ENCODE results near the gene SLC16A4. TPM values are rescaled to one million over a fixed set of nuclear protein-coding genes. Genes with fewer than 3 reads are reported as not detected.

Gene SLC16A4
- total and polyA plus RNA-seq, 2 of the 8 experiments (the other 6 are each of a cell fraction or from before 2014, with no cell fraction given), result 0.30 to 0.43 TPM

DNA sequence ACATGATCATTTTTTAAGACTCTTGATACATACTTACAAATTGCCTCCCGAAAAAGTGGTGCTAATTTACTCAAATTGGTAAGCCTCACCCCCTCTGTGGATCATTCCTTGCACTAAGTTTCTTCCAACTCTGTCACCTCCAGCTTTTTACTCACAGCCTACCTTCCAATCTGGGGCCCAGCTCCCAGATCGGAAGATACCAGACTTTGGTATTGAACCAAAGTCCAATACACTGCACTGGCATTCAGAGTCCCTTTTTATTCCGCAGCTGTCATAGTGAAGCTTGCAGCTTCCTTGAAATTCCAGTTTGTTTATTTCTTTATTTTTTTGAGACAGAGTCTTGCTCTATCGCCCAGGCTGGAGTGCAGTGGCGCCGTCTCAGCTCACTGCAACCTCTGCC lies 18.5 kb upstream of the SLC16A4 start:
- WGBS, 2 experiments (ENCODE audit: extremely low coverage in 1 of 2, insufficient coverage in 1 of 2, insufficient read length in 1 of 2, insufficient replicate concordance in 2 of 2, low coverage in 1 of 2, low lambda C conversion rate in 2 of 2, missing lambda C conversion rate in 1 of 2), result 95% methylated on average over 6 of the region's 6 CpGs; no CpG with 5 or more reads in 1 of the 2 experiments
- H4K91ac ChIP-seq (replicated peaks; ENCODE audit: insufficient read length, low read length), result no peak overlapping the region
- H3K4ac ChIP-seq (replicated peaks; ENCODE audit: insufficient read length, low read depth, low read length), result no peak overlapping the region
- no peak overlapping the region for H4K5ac ChIP-seq (ENCODE audit: insufficient read length, low read depth, low read length)
- DNase-seq (ENCODE audit: low read depth in 1 of 2, low spot score in 2 of 2) (no peak), FAIRE-seq (no peak)
- no peaks in the 10 kb centered on the region; the same call in 1 of the 2 replicates for H3K79me1 ChIP-seq (ENCODE audit: low read depth, low read length)
- no peak overlapping the region for H2BK20ac ChIP-seq (ENCODE audit: low read length)
- H3K23me2 ChIP-seq (ENCODE audit: low read depth, low read length), result peaks cover 3% of the 10 kb centered on the region; the same call in 1 of the 2 replicates
- no peak overlapping the region for H3K9ac ChIP-seq (replicated peaks in 1 of 4; ENCODE audit: extremely low read depth in 1 of 4, low read depth in 3 of 4, low read length in 3 of 4)
- no peak overlapping the region for H2BK15ac ChIP-seq (ENCODE audit: low read length)
- H3K18ac ChIP-seq (ENCODE audit: extremely low read depth, low read length), result no peak overlapping the region
- peaks cover 0 to 12% of the 10 kb centered on the region in 2 experiments; a peak in 2 of 4 replicates for H3K79me2 ChIP-seq (ENCODE audit: control insufficient read depth in 1 of 2, insufficient read depth in 2 of 2, low read length in 2 of 2)
- no peaks in the 10 kb centered on the region for H4K20me1 ChIP-seq (replicated peaks in 1 of 2; ENCODE audit: control insufficient read depth in 1 of 2, insufficient read depth in 2 of 2, low read length in 2 of 2)
- H2BK12ac ChIP-seq (ENCODE audit: low read depth, low read length), result no peak overlapping the region
- no peak overlapping the region for H2AFZ ChIP-seq (ENCODE audit: low read length)
- H3K14ac ChIP-seq (ENCODE audit: insufficient read length), result no peak overlapping the region
- H3K27ac ChIP-seq (ENCODE audit: low read depth, low read length), result no peak overlapping the region
- no peak overlapping the region for H3K23ac ChIP-seq (ENCODE audit: insufficient read length)
- H2BK5ac ChIP-seq (ENCODE audit: low read depth, low read length), result no peak overlapping the region
- H3K56ac ChIP-seq (replicated peaks; ENCODE audit: insufficient read length, low read depth, low read length), result no peak overlapping the region
- H2AK5ac ChIP-seq (ENCODE audit: low read depth, low read length), result no peak overlapping the region
- H4K8ac ChIP-seq (ENCODE audit: extremely low read depth, insufficient read depth, low read length), result no peak overlapping the region
- H3K9me3 ChIP-seq (ENCODE audit: insufficient read depth in 2 of 2, low read depth in 1 of 2, low read length in 1 of 2), result no peaks in the 10 kb centered on the region
- H3K4me1 ChIP-seq (replicated peaks in 1 of 4; ENCODE audit: control insufficient read depth in 3 of 4, insufficient read depth in 4 of 4, low read length in 3 of 4), result no peaks in the 10 kb centered on the region; a peak in 2 of 7 replicates
- peaks cover 0 to 6% (median 2%) of the 10 kb centered on the region in 4 experiments; a peak in 4 of 8 replicates for H3K36me3 ChIP-seq (ENCODE audit: control insufficient read depth in 2 of 4, insufficient read depth in 4 of 4, low read length in 3 of 4)
- ChIA-PET POLR2A (ENCODE audit: partially characterized antibody) (interaction anchor here (1.3 to 3.3 kb wide), 5 partner anchors 12 to 51 kb away, joined by 3 to 8 read pairs (median 5); no protein-coding TSS in a partner anchor), CTCF (ENCODE audit: partially characterized antibody) (interaction anchor here (1.3 to 22.7 kb wide), 6 partner anchors 14 to 233 kb away, joined by 3 to 828 read pairs (median 94); partner anchors contain the start of genes KCNC4 and PROK1)
- no peak overlapping the region for H3K4me2 ChIP-seq (ENCODE audit: insufficient read depth in 1 of 2, low read depth in 2 of 2, low read length in 2 of 2)
- no peak overlapping the region for H3K4me3 ChIP-seq (ENCODE audit: extremely low read depth in 1 of 4, insufficient read depth in 2 of 4, low read depth in 3 of 4, low read length in 4 of 4)
- H3K27me3 ChIP-seq (replicated peaks in 1 of 4; ENCODE audit: control insufficient read depth in 3 of 4, extremely low read depth in 1 of 4, insufficient read depth in 3 of 4, low read length in 3 of 4), result 0 out of 7 replicates have a peak, but pooled peaks cover 0 to 3% (median 0%) of the 10 kb centered on the region in 4 experiments
- H2BK120ac ChIP-seq (replicated peaks; ENCODE audit: low read depth, low read length), result no peak overlapping the region
- TF ChIP-seq TAF7 (optimal IDR thresholded peaks at IDR 0.05; ENCODE audit: borderline replicate concordance, low read depth, low read length), result no peak
- no peak for TF ChIP-seq EZH2 (IDR thresholded peaks at IDR 0.05; ENCODE audit: low read depth, low read length, severe bottlenecking)
- TF ChIP-seq ZNF274 (IDR thresholded peaks at IDR 0.05; ENCODE audit: borderline replicate concordance, extremely low read depth, low read length), result no peak
- no peak for TF ChIP-seq HDAC2 (IDR thresholded peaks at IDR 0.05; ENCODE audit: borderline replicate concordance in 1 of 2, low read depth in 2 of 2, low read length in 2 of 2)
- TF ChIP-seq CREB1 (IDR thresholded peaks at IDR 0.05), result no peak
- no peak for TF ChIP-seq KDM5A (IDR thresholded peaks at IDR 0.05; ENCODE audit: low read length)
- TF ChIP-seq, protein P1, sequence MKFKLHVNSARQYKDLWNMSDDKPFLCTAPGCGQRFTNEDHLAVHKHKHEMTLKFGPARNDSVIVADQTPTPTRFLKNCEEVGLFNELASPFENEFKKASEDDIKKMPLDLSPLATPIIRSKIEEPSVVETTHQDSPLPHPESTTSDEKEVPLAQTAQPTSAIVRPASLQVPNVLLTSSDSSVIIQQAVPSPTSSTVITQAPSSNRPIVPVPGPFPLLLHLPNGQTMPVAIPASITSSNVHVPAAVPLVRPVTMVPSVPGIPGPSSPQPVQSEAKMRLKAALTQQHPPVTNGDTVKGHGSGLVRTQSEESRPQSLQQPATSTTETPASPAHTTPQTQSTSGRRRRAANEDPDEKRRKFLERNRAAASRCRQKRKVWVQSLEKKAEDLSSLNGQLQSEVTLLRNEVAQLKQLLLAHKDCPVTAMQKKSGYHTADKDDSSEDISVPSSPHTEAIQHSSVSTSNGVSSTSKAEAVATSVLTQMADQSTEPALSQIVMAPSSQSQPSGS (IDR thresholded peaks at IDR 0.05; ENCODE audit: low read length), result no peak
- no peak for TF ChIP-seq CEBPB (IDR thresholded peaks at IDR 0.05; ENCODE audit: low read depth, low read length)
- TF ChIP-seq RBBP5 (IDR thresholded peaks at IDR 0.05; ENCODE audit: borderline replicate concordance, low read depth, low read length), result no peak
- no peak for TF ChIP-seq SP2 (IDR thresholded peaks at IDR 0.05; ENCODE audit: low read length)
- TF ChIP-seq SIN3A (conservative IDR thresholded peaks at IDR 0.05 in 1 of 2, IDR thresholded peaks at IDR 0.05 in 1 of 2; ENCODE audit: low read depth in 1 of 2, low read length in 2 of 2), result no peak

All from H1 (cell line).